Keratinocyte (primary cell): ENCODE measurements around the gene TEX26. TPM values are rescaled to one million over a fixed set of nuclear protein-coding genes. Genes with fewer than 3 reads are reported as not detected.

Source experiments
- DNase-seq: peaks from one replicate; pipeline ENCODE4 v3.0.0-alpha.2; 2011; ENCODE audit warnings: low read depth, missing footprints, low spot score
- FAIRE-seq: peaks from 2 replicates; lab custom pipeline; 2011; peaks lifted over from hg19 to GRCh38; lab: Jason Lieb, UNC
- H2AFZ ChIP-seq: 2 replicates; pipeline ENCODE4 v1.6.0; 2012; ENCODE audit warnings: low read length, control low read depth, inconsistent platforms; ENCODE audit not compliant: control insufficient read depth
- H3K27ac ChIP-seq: 2 replicates; pipeline ENCODE4 v1.5.1; 2011; ENCODE audit warnings: low read length; ENCODE audit not compliant: control insufficient read depth, insufficient read depth
- H3K27me3 ChIP-seq: 3 replicates; pipeline ENCODE4 v1.6.0; 2011; ENCODE audit warnings: low read length; ENCODE audit not compliant: control insufficient read depth, insufficient read depth; ENCODE audit errors: extremely low read depth
- H3K36me3 ChIP-seq, 2 experiments: 2 replicates in 1 of 2; 3 replicates in 1 of 2; pipeline ENCODE4 v1.5.1; 2011; ENCODE audit warnings: low read length in 2 of 2, mild to moderate bottlenecking in 1 of 2; ENCODE audit not compliant: control insufficient read depth in 2 of 2, insufficient read depth in 2 of 2; ENCODE audit errors: extremely low read depth in 1 of 2
- H3K4me1 ChIP-seq: 3 replicates; pipeline ENCODE4 v1.5.1; 2011; ENCODE audit warnings: low read length; ENCODE audit not compliant: control insufficient read depth, insufficient read depth; ENCODE audit errors: extremely low read depth
- H3K4me2 ChIP-seq: 3 replicates; pipeline ENCODE4 v1.6.0; 2011; ENCODE audit warnings: low read depth, low read length; ENCODE audit not compliant: control insufficient read depth, insufficient read depth; ENCODE audit errors: extremely low read depth
- H3K4me3 ChIP-seq, 3 experiments: fragments of 200-600 bp in 1 of 3; sonication (generic) in 1 of 3; 2 replicates in 2 of 3; 3 replicates in 1 of 3; pipeline ENCODE4 v1.5.1; 2011 to 2016; ENCODE audit warnings: low read length in 3 of 3, mild to moderate bottlenecking in 3 of 3, control low read depth in 2 of 3, inconsistent platforms in 1 of 3, low read depth in 1 of 3, mixed read lengths in 1 of 3, mixed run types in 1 of 3, moderate library complexity in 1 of 3; ENCODE audit not compliant: control insufficient read depth in 2 of 3, insufficient read depth in 2 of 3; ENCODE audit errors: extremely low read depth in 1 of 3
- H3K79me2 ChIP-seq: 2 replicates; pipeline ENCODE4 v1.6.0; 2012; ENCODE audit warnings: low read length; ENCODE audit not compliant: control insufficient read depth, insufficient read depth
- H3K9ac ChIP-seq: 3 replicates; pipeline ENCODE4 v1.6.0; 2011; ENCODE audit warnings: low read length; ENCODE audit not compliant: control insufficient read depth, insufficient read depth; ENCODE audit errors: extremely low read depth
- H3K9me1 ChIP-seq: 3 replicates; pipeline ENCODE4 v1.6.0; 2011; ENCODE audit warnings: low read length; ENCODE audit not compliant: control insufficient read depth, insufficient read depth; ENCODE audit errors: extremely low read depth
- H3K9me3 ChIP-seq: 2 replicates; pipeline ENCODE4 v1.5.1; 2012; ENCODE audit warnings: low read depth, low read length; ENCODE audit not compliant: control insufficient read depth
- H4K20me1 ChIP-seq: 3 replicates; pipeline ENCODE4 v1.6.0; 2011; ENCODE audit warnings: low read length; ENCODE audit not compliant: control insufficient read depth, insufficient read depth; ENCODE audit errors: extremely low read depth
- CTCF ChIP-seq, 3 experiments: IDR thresholded peaks in 1 of 3; conservative IDR thresholded peaks in 1 of 3; optimal IDR thresholded peaks in 1 of 3; 2 replicates in 2 of 3; 3 replicates in 1 of 3; pipeline versions ENCODE3 to v1.5.1; 2011; ENCODE audit warnings: low read length in 3 of 3, mild to moderate bottlenecking in 3 of 3, moderate library complexity in 2 of 3, control low read depth in 1 of 3, inconsistent platforms in 1 of 3; ENCODE audit not compliant: insufficient read depth in 2 of 3; ENCODE audit errors: extremely low read depth in 1 of 3
- EZH2 ChIP-seq: IDR thresholded peaks from one replicate; pipeline ENCODE4 v1.6.1; 2012; ENCODE audit warnings: inconsistent platforms, mild to moderate bottlenecking, low read length, moderate library complexity
- dilution Hi-C: fragments of 300-500 bp; cut with MboI; formaldehyde crosslinking; loops from one replicate; pipeline ENCODE4 v1.7.0; 2020; ENCODE audit warnings: low sequenced_read_pairs; ENCODE audit not compliant: extremely low pct_ligation_motif_present
- polyA plus RNA-seq, 5 experiments: library from polyadenylated mRNA; depleted of rRNA in 3 of 5; stranded (reverse) in 3 of 5; stranded (forward) in 1 of 5; unstranded in 1 of 5; fragments of >200 nt; gene quantifications; 1 replicate in 1 of 5; 2 replicates in 3 of 5; 3 replicates in 1 of 5; pipeline versions ENCODE4 v1.2.1 to v1.2.3, GENCODE V29; 2011 to 2012; ENCODE audit warnings: missing spikeins in 2 of 5, low read depth in 1 of 5, low replicate concordance in 1 of 5

The TEX26 gene
- polyA plus RNA-seq, 1 donor (not counting 4 experiments of a cell fraction or from before 2014, with no cell fraction given) = not detected

GRCh38 chr13:30923418-30923817, 9.0 kb upstream of the TEX26 start:
- H2AFZ ChIP-seq = no peak overlapping the region
- H3K27ac ChIP-seq = no peak overlapping the region
- H3K9me3 ChIP-seq = no peaks in the 10 kb centered on the region
- dilution Hi-C loops = no loop called here
- no peak overlapping the region for H3K4me3 ChIP-seq
- no peaks in the 10 kb centered on the region for H3K79me2 ChIP-seq
- H4K20me1 ChIP-seq = no peaks in the 10 kb centered on the region
- peaks cover 12% of the 10 kb centered on the region for H3K4me1 ChIP-seq
- no peaks in the 10 kb centered on the region for H3K36me3 ChIP-seq
- TF ChIP-seq CTCF (optimal IDR thresholded peaks at IDR 0.05 in 1 of 3, IDR thresholded peaks at IDR 0.05 in 1 of 3, conservative IDR thresholded peaks at IDR 0.05 in 1 of 3; ENCODE audit: extremely low read depth in 1 of 3, insufficient read depth in 2 of 3, low read length in 3 of 3) = no peak
- TF ChIP-seq EZH2 = no peak
- FAIRE-seq (no peak), DNase-seq (no peak)
- no peak overlapping the region for H3K4me2 ChIP-seq
- no peak overlapping the region for H3K9ac ChIP-seq
- H3K9me1 ChIP-seq = no peaks in the 10 kb centered on the region
- no peaks in the 10 kb centered on the region for H3K27me3 ChIP-seq

GRCh38 chr13:30924721-30925120, 7.7 kb upstream of the TEX26 start:
- Histone ChIP-seq H3K27ac (no peak overlapping the region), H3K4me3 (no peak overlapping the region), H3K4me2 (no peak overlapping the region), H3K36me3 (no peaks in the 10 kb centered on the region), H3K9me1 (no peaks in the 10 kb centered on the region), H3K9ac (no peak overlapping the region), H3K9me3 (no peaks in the 10 kb centered on the region), H3K4me1 (peaks cover 20% of the 10 kb centered on the region), H4K20me1 (no peaks in the 10 kb centered on the region), H3K27me3 (no peaks in the 10 kb centered on the region), H2AFZ (no peak overlapping the region), H3K79me2 (no peaks in the 10 kb centered on the region)
- no peak for DNase-seq
- TF ChIP-seq CTCF (optimal IDR thresholded peaks at IDR 0.05 in 1 of 3, IDR thresholded peaks at IDR 0.05 in 1 of 3, conservative IDR thresholded peaks at IDR 0.05 in 1 of 3; ENCODE audit: extremely low read depth in 1 of 3, insufficient read depth in 2 of 3, low read length in 3 of 3) = no peak
- no peak for TF ChIP-seq EZH2
- dilution Hi-C loops = no loop called here
- no peak for FAIRE-seq
